ENCODE measurements around the gene IGLL1. TPM values are rescaled to one million over a fixed set of nuclear protein-coding genes. Genes with fewer than 3 reads are reported as not detected.
"Not testable (repeated sequence)": the region's sequence is repeated elsewhere in the genome, so short reads cannot be mapped to it uniquely, and the experiment has no call there.

Gene IGLL1
- total RNA-seq, 5 donors from 2014 or later (not counting 1 experiment from before 2014, with no cell fraction given) = 0.30 to 0.64 TPM; not detected in 3

- POLR2A ChIA-PET, CTCF ChIA-PET: not testable (repeated sequence)
These were observed 38.2 kb downstream of the IGLL1 start for GRCh38 chr22:23541849-23542281.

DNA sequence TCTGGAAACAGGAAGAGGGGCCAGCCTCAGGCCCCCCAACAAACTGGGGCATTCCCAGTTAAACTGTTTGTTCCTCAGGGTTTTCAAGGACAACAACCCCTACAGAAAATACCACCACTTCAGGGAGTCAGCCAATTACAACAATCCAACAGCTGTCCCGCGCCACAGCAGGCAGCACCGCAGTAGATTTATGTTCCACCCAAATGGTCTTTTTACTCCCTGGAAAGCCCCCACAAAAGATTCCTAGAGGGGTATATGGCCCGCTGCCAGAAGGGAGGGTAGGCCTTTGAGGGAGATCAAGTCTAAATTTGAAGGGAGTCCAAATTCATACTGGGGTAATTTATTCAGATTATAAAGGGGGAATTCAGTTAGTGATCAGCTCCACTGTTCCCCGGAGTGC lies 39.3 kb downstream of the IGLL1 start:
- H3K27ac ChIP-seq (ENCODE audit: low read length); H3K36me3 Mint-ChIP-seq; POLR2A ChIA-PET; H3K4me3 ChIP-seq (ENCODE audit: control insufficient read depth in 1 of 2, extremely low read depth in 1 of 2, low read length in 1 of 2); ATAC-seq (replicated peaks in 1 of 4); H3K9me3 Mint-ChIP-seq; H3K36me3 ChIP-seq (ENCODE audit: control insufficient read depth in 2 of 2, extremely low read depth in 1 of 2, insufficient read depth in 1 of 2, low read length in 1 of 2); H3K9me3 ChIP-seq; H3K27ac Mint-ChIP-seq; H3K27me3 ChIP-seq (replicated peaks in 1 of 2; ENCODE audit: control insufficient read depth in 2 of 2, extremely low read depth in 1 of 2, insufficient read depth in 2 of 2, low read length in 1 of 2); H3K4me1 ChIP-seq (ENCODE audit: control insufficient read depth in 1 of 2, extremely low read depth in 1 of 2, insufficient read depth in 2 of 2, low read length in 2 of 2); H3K4me3 Mint-ChIP-seq; H3K27me3 Mint-ChIP-seq; DNase-seq: not testable (repeated sequence)
- no CpG with 5 or more reads among the region's 5 CpGs for WGBS (ENCODE audit: insufficient coverage)
- CTCF ChIA-PET = interaction anchor here in 1 of 2 donors (0.6 kb wide), 1 partner anchor 450 kb away, joined by 3 read pairs; no protein-coding TSS in a partner anchor
- peaks cover 2 to 12% (median 9%) of the 10 kb centered on the region in 3 donors for H3K4me1 Mint-ChIP-seq

More at GRCh38 chr22:23541849-23542281, 38.2 kb downstream of the IGLL1 start:
- H3K27me3 Mint-ChIP-seq; H3K4me1 ChIP-seq (ENCODE audit: control insufficient read depth in 1 of 2, extremely low read depth in 1 of 2, insufficient read depth in 2 of 2, low read length in 2 of 2); H3K27ac ChIP-seq (ENCODE audit: low read length); H3K27ac Mint-ChIP-seq; H3K27me3 ChIP-seq (replicated peaks in 1 of 2; ENCODE audit: control insufficient read depth in 2 of 2, extremely low read depth in 1 of 2, insufficient read depth in 2 of 2, low read length in 1 of 2); H3K9me3 ChIP-seq; H3K36me3 ChIP-seq (ENCODE audit: control insufficient read depth in 2 of 2, extremely low read depth in 1 of 2, insufficient read depth in 1 of 2, low read length in 1 of 2); H3K4me3 ChIP-seq (ENCODE audit: control insufficient read depth in 1 of 2, extremely low read depth in 1 of 2, low read length in 1 of 2); H3K36me3 Mint-ChIP-seq; H3K4me3 Mint-ChIP-seq; H3K9me3 Mint-ChIP-seq; ATAC-seq (replicated peaks in 1 of 4): not testable (repeated sequence)
- DNase-seq = peak in 1 of 35 experiments; percentile 50
- 20% methylated on average over 1 of the region's 7 CpGs for WGBS (ENCODE audit: insufficient coverage)
- peaks cover 2 to 12% (median 9%) of the 10 kb centered on the region in 3 donors for H3K4me1 Mint-ChIP-seq

GRCh38 chr22:23539839-23540198 lies 40.3 kb downstream of the IGLL1 start:
- ATAC-seq (replicated peaks in 1 of 4); H3K9me3 ChIP-seq; DNase-seq; H3K27ac Mint-ChIP-seq; H3K4me1 ChIP-seq (ENCODE audit: control insufficient read depth in 1 of 2, extremely low read depth in 1 of 2, insufficient read depth in 2 of 2, low read length in 2 of 2); POLR2A ChIA-PET; H3K27me3 ChIP-seq (replicated peaks in 1 of 2; ENCODE audit: control insufficient read depth in 2 of 2, extremely low read depth in 1 of 2, insufficient read depth in 2 of 2, low read length in 1 of 2); H3K27ac ChIP-seq (ENCODE audit: low read length); H3K27me3 Mint-ChIP-seq; H3K4me3 Mint-ChIP-seq; H3K9me3 Mint-ChIP-seq; H3K4me3 ChIP-seq (ENCODE audit: control insufficient read depth in 1 of 2, extremely low read depth in 1 of 2, low read length in 1 of 2); H3K36me3 ChIP-seq (ENCODE audit: control insufficient read depth in 2 of 2, extremely low read depth in 1 of 2, insufficient read depth in 1 of 2, low read length in 1 of 2); H3K36me3 Mint-ChIP-seq: not testable (repeated sequence)
- WGBS (ENCODE audit: insufficient coverage) = no CpG with 5 or more reads among the region's 7 CpGs
- CTCF ChIA-PET = interaction anchor here in 1 of 2 donors (1.0 kb wide), 1 partner anchor 317 kb away, joined by 3 read pairs; no protein-coding TSS in a partner anchor
- peaks cover 2 to 12% (median 9%) of the 10 kb centered on the region in 3 donors for H3K4me1 Mint-ChIP-seq

DNA sequence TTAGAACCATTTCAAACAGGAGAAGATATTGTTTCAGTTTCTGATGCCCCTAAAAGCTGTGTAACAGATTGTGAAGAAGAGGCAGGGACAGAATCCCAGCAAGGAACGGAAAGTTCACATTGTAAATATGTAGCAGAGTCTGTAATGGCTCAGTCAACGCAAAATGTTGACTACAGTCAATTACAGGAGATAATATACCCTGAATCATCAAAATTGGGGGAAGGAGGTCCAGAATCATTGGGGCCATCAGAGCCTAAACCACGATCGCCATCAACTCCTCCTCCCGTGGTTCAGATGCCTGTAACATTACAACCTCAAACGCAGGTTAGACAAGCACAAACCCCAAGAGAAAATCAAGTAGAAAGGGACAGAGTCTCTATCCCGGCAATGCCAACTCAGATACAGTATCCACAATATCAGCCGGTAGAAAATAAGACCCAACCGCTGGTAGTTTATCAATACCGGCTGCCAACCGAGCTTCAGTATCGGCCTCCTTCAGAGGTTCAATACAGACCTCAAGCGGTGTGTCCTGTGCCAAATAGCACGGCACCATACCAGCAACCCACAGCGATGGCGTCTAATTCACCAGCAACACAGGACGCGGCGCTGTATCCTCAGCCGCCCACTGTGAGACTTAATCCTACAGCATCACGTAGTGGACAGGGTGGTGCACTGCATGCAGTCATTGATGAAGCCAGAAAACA lies 40.8 kb downstream of the IGLL1 start:
- H3K9me3 ChIP-seq = no peaks in the 10 kb centered on the region
- no peaks in the 10 kb centered on the region for H3K9me3 Mint-ChIP-seq
- H3K27me3 Mint-ChIP-seq = peaks cover 0 to 2% of the 10 kb centered on the region in 2 donors
- ATAC-seq (replicated peaks in 1 of 4) (peak; percentile 99 to 100 (median 99)), DNase-seq (peak; percentile 41 to 83 (median 68))
- no peaks in the 10 kb centered on the region for H3K27me3 ChIP-seq (replicated peaks in 1 of 2; ENCODE audit: control insufficient read depth in 2 of 2, extremely low read depth in 1 of 2, insufficient read depth in 2 of 2, low read length in 1 of 2)
- peak overlapping the region in 2 of 3 donors; percentile 19 to 34 for H3K4me3 Mint-ChIP-seq
- H3K27ac Mint-ChIP-seq = peak overlapping the region in 1 of 2 donors; percentile 21
- peaks cover 2 to 12% (median 9%) of the 10 kb centered on the region in 3 donors for H3K4me1 Mint-ChIP-seq
- H3K4me3 ChIP-seq (ENCODE audit: control insufficient read depth in 1 of 2, extremely low read depth in 1 of 2, low read length in 1 of 2) = no peak overlapping the region
- ChIA-PET CTCF (interaction anchor here in 1 of 2 donors (1.0 kb wide), 1 partner anchor 318 kb away, joined by 3 read pairs; no protein-coding TSS in a partner anchor), POLR2A (no interaction called here)
- no peaks in the 10 kb centered on the region for H3K36me3 ChIP-seq (ENCODE audit: control insufficient read depth in 2 of 2, extremely low read depth in 1 of 2, insufficient read depth in 1 of 2, low read length in 1 of 2)
- H3K27ac ChIP-seq (ENCODE audit: low read length) = no peak overlapping the region
- WGBS (ENCODE audit: insufficient coverage) = 37% methylated on average over 14 of the region's 21 CpGs
- no peaks in the 10 kb centered on the region for H3K36me3 Mint-ChIP-seq
- H3K4me1 ChIP-seq (ENCODE audit: control insufficient read depth in 1 of 2, extremely low read depth in 1 of 2, insufficient read depth in 2 of 2, low read length in 2 of 2) = peaks cover 0 to 4% of the 10 kb centered on the region in 2 experiments

- H3K9me3 ChIP-seq; H3K4me3 Mint-ChIP-seq; DNase-seq; ATAC-seq (replicated peaks in 1 of 4); H3K4me1 ChIP-seq (ENCODE audit: control insufficient read depth in 1 of 2, extremely low read depth in 1 of 2, insufficient read depth in 2 of 2, low read length in 2 of 2); H3K27me3 ChIP-seq (replicated peaks in 1 of 2; ENCODE audit: control insufficient read depth in 2 of 2, extremely low read depth in 1 of 2, insufficient read depth in 2 of 2, low read length in 1 of 2); CTCF ChIA-PET; H3K27ac ChIP-seq (ENCODE audit: low read length); H3K9me3 Mint-ChIP-seq; POLR2A ChIA-PET; H3K27ac Mint-ChIP-seq; H3K4me3 ChIP-seq (ENCODE audit: control insufficient read depth in 1 of 2, extremely low read depth in 1 of 2, low read length in 1 of 2); H3K27me3 Mint-ChIP-seq; H3K36me3 Mint-ChIP-seq; H3K36me3 ChIP-seq (ENCODE audit: control insufficient read depth in 2 of 2, extremely low read depth in 1 of 2, insufficient read depth in 1 of 2, low read length in 1 of 2): not testable (repeated sequence)
- H3K4me1 Mint-ChIP-seq = peaks cover 2 to 12% (median 9%) of the 10 kb centered on the region in 3 donors
- WGBS (ENCODE audit: insufficient coverage) = no CpG with 5 or more reads among the region's 6 CpGs
These were observed 41.4 kb downstream of the IGLL1 start for GRCh38 chr22:23538696-23539030.

DNA sequence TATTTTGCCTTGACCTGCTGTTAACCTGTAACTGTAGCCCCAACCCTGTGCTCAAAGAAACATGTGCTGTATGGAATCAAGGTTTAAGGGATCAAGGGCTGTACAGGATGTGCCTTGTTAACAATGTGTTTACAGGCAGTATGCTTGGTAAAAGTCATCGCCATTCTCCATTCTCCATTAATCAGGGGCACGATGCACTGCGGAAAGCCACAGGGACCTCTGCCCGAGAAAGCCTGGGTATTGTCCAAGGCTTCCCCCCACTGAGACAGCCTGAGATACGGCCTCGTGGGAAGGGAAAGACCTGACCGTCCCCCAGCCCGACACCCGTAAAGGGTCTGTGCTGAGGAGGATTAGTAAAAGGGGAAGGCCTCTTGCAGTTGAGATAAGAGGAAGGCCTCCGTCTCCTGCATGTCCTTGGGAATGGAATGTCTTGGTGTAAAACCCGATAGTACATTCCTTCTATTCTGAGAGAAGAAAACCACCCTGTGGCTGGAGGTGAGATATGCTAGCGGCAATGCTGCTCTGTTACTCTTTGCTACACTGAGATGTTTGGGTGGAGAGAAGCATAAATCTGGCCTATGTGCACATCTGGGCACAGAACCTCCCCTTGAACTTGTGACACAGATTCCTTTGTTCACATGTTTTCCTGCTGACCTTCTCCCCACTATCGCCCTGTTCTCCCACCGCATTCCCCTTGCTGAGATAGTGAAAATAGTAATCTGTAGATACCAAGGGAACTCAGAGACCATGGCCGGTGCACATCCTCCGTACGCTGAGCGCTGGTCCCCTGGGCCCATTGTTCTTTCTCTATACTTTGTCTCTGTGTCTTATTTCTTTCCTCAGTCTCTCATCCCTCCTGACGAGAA lies 42.0 kb downstream of the IGLL1 start:
- H3K4me1 ChIP-seq (ENCODE audit: control insufficient read depth in 1 of 2, extremely low read depth in 1 of 2, insufficient read depth in 2 of 2, low read length in 2 of 2); ATAC-seq (replicated peaks in 1 of 4); H3K27ac Mint-ChIP-seq; DNase-seq; H3K4me3 Mint-ChIP-seq; POLR2A ChIA-PET; H3K4me3 ChIP-seq (ENCODE audit: control insufficient read depth in 1 of 2, extremely low read depth in 1 of 2, low read length in 1 of 2); H3K9me3 Mint-ChIP-seq; H3K27ac ChIP-seq (ENCODE audit: low read length); H3K9me3 ChIP-seq; CTCF ChIA-PET; H3K27me3 ChIP-seq (replicated peaks in 1 of 2; ENCODE audit: control insufficient read depth in 2 of 2, extremely low read depth in 1 of 2, insufficient read depth in 2 of 2, low read length in 1 of 2); H3K36me3 Mint-ChIP-seq; H3K36me3 ChIP-seq (ENCODE audit: control insufficient read depth in 2 of 2, extremely low read depth in 1 of 2, insufficient read depth in 1 of 2, low read length in 1 of 2); H3K27me3 Mint-ChIP-seq: not testable (repeated sequence)
- 92% methylated on average over 7 of the region's 19 CpGs for WGBS (ENCODE audit: insufficient coverage)
- H3K4me1 Mint-ChIP-seq = peaks cover 2 to 12% (median 9%) of the 10 kb centered on the region in 3 donors
